HG02759 (cell line): Measurements from ENCODE around the gene ZDHHC6.
"Not testable (repeated sequence)": the region's sequence is repeated elsewhere in the genome, so short reads cannot be mapped to it uniquely, and the experiment has no call there.

Experiments
- ATAC-seq: cut with Tn5 transposase; IDR thresholded peaks from one replicate; pipeline ENCODE4 v1.9.1; 2021; ENCODE audit warnings: mild to moderate bottlenecking, moderate library complexity; ENCODE audit not compliant: unreplicated experiment

ZDHHC6 gene

GRCh38 chr10:112393827-112394226 is 52.9 kb downstream of the ZDHHC6 start:
- no peak for ATAC-seq

- no peak for ATAC-seq
These were observed 53.4 kb downstream of the ZDHHC6 start for GRCh38 chr10:112393341-112393740.

GRCh38 chr10:112390125-112390703 is 56.5 kb downstream of the ZDHHC6 start:
- no peak for ATAC-seq

- peak; percentile 81 for ATAC-seq
These were observed 57.4 kb downstream of the ZDHHC6 start for GRCh38 chr10:112389271-112389822.

GRCh38 chr10:112388548-112388947 is 58.2 kb downstream of the ZDHHC6 start:
- ATAC-seq, result no peak

GRCh38 chr10:112388056-112388455 is 58.7 kb downstream of the ZDHHC6 start:
- ATAC-seq, result not testable (repeated sequence)

GRCh38 chr10:112385201-112385600 is 61.5 kb downstream of the ZDHHC6 start:
- ATAC-seq, result no peak

GRCh38 chr10:112384141-112384540 is 62.6 kb downstream of the ZDHHC6 start:
- no peak for ATAC-seq

GRCh38 chr10:112383325-112383724 is 63.4 kb downstream of the ZDHHC6 start:
- ATAC-seq, result no peak

- ATAC-seq, result no peak
These were observed 64.0 kb downstream of the ZDHHC6 start for GRCh38 chr10:112382515-112383235.
